Immature natural killer cell (primary cell): ENCODE results near the gene PTPRM. TPM values are rescaled to one million over a fixed set of nuclear protein-coding genes. Genes with fewer than 3 reads are reported as not detected.

ENCODE experiments used
- DNase-seq, 3 donors: peaks; one replicate each; pipeline ENCODE4 v3.0.0; 2022; ENCODE audit warnings: mixed read lengths in 1 of 3
- H3K27ac Mint-ChIP-seq, 6 donors: one replicate each; pipeline ENCODE4 v1.8.0; 2020; ENCODE audit warnings: mixed read lengths in 6 of 6, mild to moderate bottlenecking in 5 of 6, inconsistent platforms in 4 of 6, moderate library complexity in 3 of 6
- H3K27me3 Mint-ChIP-seq, 3 donors: one replicate each; pipeline ENCODE4 v1.8.0; 2020 to 2021; ENCODE audit warnings: low read depth in 3 of 3, mild to moderate bottlenecking in 3 of 3, mixed read lengths in 3 of 3, moderate library complexity in 3 of 3, inconsistent platforms in 1 of 3
- H3K36me3 Mint-ChIP-seq, 3 donors: one replicate each; pipeline ENCODE4 v1.8.0; 2020; ENCODE audit warnings: mixed read lengths in 3 of 3, inconsistent platforms in 2 of 3, mild to moderate bottlenecking in 2 of 3
- H3K4me1 Mint-ChIP-seq, 2 donors: one replicate each; pipeline ENCODE4 v1.8.0; 2020; ENCODE audit warnings: inconsistent platforms in 2 of 2, mild to moderate bottlenecking in 2 of 2, mixed read lengths in 2 of 2, moderate library complexity in 1 of 2
- H3K4me3 Mint-ChIP-seq, 5 donors: one replicate each; pipeline ENCODE4 v1.8.0; 2020; ENCODE audit warnings: mild to moderate bottlenecking in 5 of 5, mixed read lengths in 5 of 5, inconsistent platforms in 3 of 5, moderate library complexity in 3 of 5
- H3K9me3 Mint-ChIP-seq, 6 donors: one replicate each; pipeline ENCODE4 v1.8.0; 2020; ENCODE audit warnings: mild to moderate bottlenecking in 6 of 6, mixed read lengths in 6 of 6, inconsistent platforms in 4 of 6, moderate library complexity in 3 of 6
- polyA plus RNA-seq, 3 donors: library from polyadenylated mRNA; unstranded; fragments of 300-500 nt; fragmentation: Illumina TruSeq; gene quantifications; one replicate each; pipeline ENCODE4 v1.2.3, GENCODE V29; 2021

The PTPRM gene
- polyA plus RNA-seq, 3 donors from 2014 or later, result 1.3 to 9.7 (median 3.2) TPM

- peaks cover 0 to 3% (median 0%) of the 10 kb centered on the region in 3 donors for H3K27me3 Mint-ChIP-seq
- DNase-seq, result no peak
- H3K9me3 Mint-ChIP-seq, result peaks cover 0 to 1% (median 0%) of the 10 kb centered on the region in 6 donors
- H3K36me3 Mint-ChIP-seq, result no peaks in the 10 kb centered on the region
- no peaks in the 10 kb centered on the region for H3K4me1 Mint-ChIP-seq
- H3K27ac Mint-ChIP-seq, result no peak overlapping the region
- no peak overlapping the region for H3K4me3 Mint-ChIP-seq
Measured at GRCh38 chr18:7766346-7766745, 199.2 kb downstream of the PTPRM start.

DNA sequence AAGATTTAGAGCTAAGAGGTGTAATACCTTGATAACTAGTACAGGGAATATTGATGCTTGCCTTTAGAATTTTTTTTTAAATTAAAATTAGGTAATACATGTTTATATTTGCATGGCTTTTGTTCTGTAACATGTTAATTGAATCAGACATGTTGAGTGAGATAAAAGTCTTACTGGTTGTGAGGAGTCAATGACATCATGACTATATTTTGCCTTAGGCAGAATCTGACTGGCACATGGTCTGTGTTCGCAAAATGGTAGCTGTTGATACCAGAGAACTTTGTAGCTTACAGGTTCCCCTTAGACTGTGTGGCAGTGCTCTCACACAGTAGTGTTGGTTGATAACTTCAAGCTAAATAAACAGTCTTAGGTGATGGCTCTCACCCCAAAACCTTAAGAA, 199.7 kb downstream of the PTPRM start:
- H3K4me1 Mint-ChIP-seq, result no peaks in the 10 kb centered on the region
- H3K36me3 Mint-ChIP-seq, result no peaks in the 10 kb centered on the region
- H3K27ac Mint-ChIP-seq, result no peak overlapping the region
- peaks cover 0 to 2% (median 0%) of the 10 kb centered on the region in 3 donors for H3K27me3 Mint-ChIP-seq
- DNase-seq, result no peak
- H3K4me3 Mint-ChIP-seq, result no peak overlapping the region
- H3K9me3 Mint-ChIP-seq, result peaks cover 0 to 1% (median 0%) of the 10 kb centered on the region in 6 donors

- DNase-seq, result no peak
- Mint-ChIP-seq H3K4me1 (no peaks in the 10 kb centered on the region), H3K4me3 (no peak overlapping the region), H3K9me3 (no peaks in the 10 kb centered on the region), H3K27ac (no peak overlapping the region), H3K27me3 (no peaks in the 10 kb centered on the region), H3K36me3 (no peaks in the 10 kb centered on the region)
Measured at GRCh38 chr18:7770908-7771307, 203.8 kb downstream of the PTPRM start.

DNA sequence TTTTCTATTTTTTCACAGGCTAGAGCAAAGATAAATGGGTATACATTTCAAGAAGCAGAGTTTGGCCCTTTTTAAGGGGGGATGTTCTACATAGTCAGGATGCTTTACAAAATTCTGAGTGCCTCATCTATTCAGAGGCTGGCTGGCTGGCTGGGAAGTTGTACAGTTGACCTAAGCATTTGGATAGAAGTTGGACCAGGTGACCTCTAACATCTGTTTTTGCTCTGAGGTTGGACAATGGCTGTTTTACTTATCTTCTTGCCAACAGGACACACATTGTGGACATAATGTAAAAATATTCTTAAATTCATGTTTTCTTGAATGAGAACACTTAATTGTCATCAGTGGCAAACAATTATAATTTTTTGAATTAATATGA, 205.4 kb downstream of the PTPRM start:
- Mint-ChIP-seq H3K27me3 (no peaks in the 10 kb centered on the region), H3K9me3 (no peaks in the 10 kb centered on the region), H3K27ac (no peak overlapping the region), H3K36me3 (no peaks in the 10 kb centered on the region), H3K4me1 (no peaks in the 10 kb centered on the region), H3K4me3 (no peak overlapping the region)
- DNase-seq, result no peak

DNA sequence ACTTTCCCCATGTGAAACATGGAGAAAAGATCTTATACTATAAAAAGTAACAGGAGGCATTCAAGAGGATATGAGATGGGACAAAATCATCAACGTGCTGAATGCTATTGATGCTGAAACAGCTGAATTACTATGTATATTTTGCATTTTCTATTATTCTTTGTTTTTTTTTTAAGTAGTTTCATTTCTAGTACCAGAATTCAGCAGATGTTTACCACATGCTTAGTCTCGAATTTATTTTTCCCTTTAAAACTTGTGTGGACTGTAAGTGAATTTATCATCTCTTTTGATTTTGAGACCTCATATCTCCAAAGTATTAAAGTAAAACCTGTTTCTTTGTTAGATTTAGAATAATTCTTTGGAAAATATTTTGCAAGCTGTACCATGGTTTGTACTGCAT, 205.8 kb downstream of the PTPRM start:
- no peaks in the 10 kb centered on the region for H3K9me3 Mint-ChIP-seq
- H3K27me3 Mint-ChIP-seq, result no peaks in the 10 kb centered on the region
- H3K4me1 Mint-ChIP-seq, result no peaks in the 10 kb centered on the region
- DNase-seq, result no peak
- H3K27ac Mint-ChIP-seq, result no peak overlapping the region
- H3K4me3 Mint-ChIP-seq, result no peak overlapping the region
- no peaks in the 10 kb centered on the region for H3K36me3 Mint-ChIP-seq

DNA sequence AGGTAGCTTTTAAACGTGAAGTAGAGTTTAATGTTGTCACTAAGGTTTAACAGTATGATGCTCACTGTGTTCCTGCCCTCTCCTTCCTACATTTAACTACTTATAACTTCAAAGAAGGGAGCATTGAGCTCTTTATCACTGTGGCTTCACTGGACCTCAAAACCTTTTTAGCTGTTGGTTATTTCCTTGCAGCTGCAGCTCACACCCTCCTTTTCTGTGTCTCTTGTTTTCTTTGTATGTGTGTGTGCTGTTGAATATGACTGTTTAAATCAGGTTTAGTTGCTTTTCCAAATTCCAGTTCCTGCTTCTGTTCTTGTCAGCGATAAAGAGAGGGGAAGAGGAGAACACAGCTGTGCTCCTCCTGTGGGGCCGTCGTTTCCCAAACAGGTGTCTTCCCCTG, 208.0 kb downstream of the PTPRM start:
- H3K4me3 Mint-ChIP-seq, result no peak overlapping the region
- no peak for DNase-seq
- H3K36me3 Mint-ChIP-seq, result no peaks in the 10 kb centered on the region
- H3K27ac Mint-ChIP-seq, result no peak overlapping the region
- H3K27me3 Mint-ChIP-seq, result peaks cover 0 to 2% (median 0%) of the 10 kb centered on the region in 3 donors
- no peaks in the 10 kb centered on the region for H3K9me3 Mint-ChIP-seq
- H3K4me1 Mint-ChIP-seq, result no peaks in the 10 kb centered on the region

DNA sequence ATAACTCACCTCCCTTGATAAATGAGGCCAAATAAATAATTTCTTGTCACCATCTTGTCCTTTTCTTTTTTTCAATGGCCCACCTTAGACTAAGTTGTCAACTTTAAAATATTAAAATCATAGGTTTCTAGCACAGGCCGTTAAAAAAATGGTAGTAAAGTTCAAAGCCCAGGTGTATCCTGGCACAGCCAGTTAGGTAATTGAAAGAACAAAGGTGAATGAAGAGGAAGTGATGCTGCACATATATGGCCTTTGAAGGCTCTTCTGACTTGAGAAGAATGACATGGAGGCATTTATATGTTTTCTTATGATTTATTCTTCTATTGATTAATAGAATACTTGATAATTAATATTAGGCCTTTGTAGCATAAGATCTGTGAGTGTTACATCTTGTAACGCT, 208.7 kb downstream of the PTPRM start:
- Mint-ChIP-seq H3K27me3 (peaks cover 0 to 2% (median 0%) of the 10 kb centered on the region in 3 donors), H3K36me3 (no peaks in the 10 kb centered on the region), H3K4me3 (no peak overlapping the region), H3K4me1 (no peaks in the 10 kb centered on the region), H3K27ac (no peak overlapping the region), H3K9me3 (peaks cover 0 to 2% (median 0%) of the 10 kb centered on the region in 6 donors)
- no peak for DNase-seq

DNA sequence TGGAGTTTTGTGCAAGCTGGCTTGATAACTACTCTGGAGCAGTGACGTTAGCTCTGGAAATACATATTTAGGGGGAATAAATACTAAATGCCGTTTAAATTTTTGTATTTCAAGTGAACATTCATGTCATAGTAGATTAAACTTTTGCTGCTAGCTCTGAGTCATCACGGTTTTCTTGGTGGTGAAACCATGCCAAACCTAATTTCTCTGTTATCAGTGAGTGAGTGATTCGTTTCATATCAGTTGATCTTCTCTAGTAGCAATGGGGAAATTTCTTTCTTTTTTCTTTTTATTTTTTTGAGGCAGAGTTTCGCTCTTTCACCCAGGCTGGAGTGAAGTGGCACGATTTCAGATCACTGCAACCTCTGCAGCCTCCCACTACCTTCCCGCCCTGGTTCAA, 211.1 kb downstream of the PTPRM start:
- no peak for DNase-seq
- H3K4me3 Mint-ChIP-seq, result no peak overlapping the region
- no peaks in the 10 kb centered on the region for H3K4me1 Mint-ChIP-seq
- peaks cover 0 to 2% (median 2%) of the 10 kb centered on the region in 3 donors for H3K27me3 Mint-ChIP-seq
- H3K9me3 Mint-ChIP-seq, result peaks cover 0 to 2% (median 0%) of the 10 kb centered on the region in 6 donors
- no peaks in the 10 kb centered on the region for H3K36me3 Mint-ChIP-seq
- H3K27ac Mint-ChIP-seq, result no peak overlapping the region

DNA sequence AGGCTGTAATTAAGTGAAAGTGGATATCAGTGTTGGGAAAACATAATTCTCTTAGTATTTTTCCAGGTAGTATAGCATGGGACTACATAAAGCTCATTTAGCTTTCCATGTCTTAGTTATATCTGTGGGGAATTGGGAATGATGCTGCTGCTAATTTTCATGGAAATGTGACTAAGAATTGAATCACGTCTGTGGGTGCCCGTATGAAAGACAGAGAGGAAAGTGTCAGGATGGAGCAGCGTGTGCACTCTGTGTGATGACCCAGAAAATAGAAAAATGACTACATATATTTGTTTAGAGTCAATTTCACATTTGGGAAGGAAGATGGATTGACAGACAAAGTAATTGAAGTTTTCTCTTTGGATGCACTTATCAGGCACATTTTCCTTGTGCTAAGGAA, 212.1 kb downstream of the PTPRM start:
- peaks cover 0 to 2% (median 0%) of the 10 kb centered on the region in 6 donors for H3K9me3 Mint-ChIP-seq
- no peaks in the 10 kb centered on the region for H3K36me3 Mint-ChIP-seq
- H3K4me3 Mint-ChIP-seq, result no peak overlapping the region
- no peak overlapping the region for H3K27ac Mint-ChIP-seq
- peaks cover 0 to 2% (median 2%) of the 10 kb centered on the region in 3 donors for H3K27me3 Mint-ChIP-seq
- H3K4me1 Mint-ChIP-seq, result no peaks in the 10 kb centered on the region
- no peak for DNase-seq

DNA sequence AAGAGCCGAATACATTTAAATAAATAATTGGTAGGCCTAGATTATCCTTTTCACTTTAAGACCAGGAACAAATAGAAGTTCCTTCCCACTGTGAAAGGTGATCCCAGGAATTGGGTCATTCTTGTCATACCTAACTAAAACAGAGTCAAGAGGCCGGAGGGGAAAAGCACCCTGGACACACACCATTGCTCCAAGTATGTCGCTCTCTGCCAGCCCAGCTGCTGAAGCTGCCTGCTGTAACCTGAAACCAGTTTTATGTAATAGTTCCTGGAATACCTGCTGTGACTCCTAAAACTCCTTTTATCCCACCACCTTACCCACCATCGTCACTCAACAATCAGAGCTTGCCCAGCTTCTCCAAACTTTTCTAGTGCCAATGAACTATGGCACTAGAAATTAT, 217.1 kb downstream of the PTPRM start:
- Mint-ChIP-seq H3K4me3 (no peak overlapping the region), H3K27me3 (peaks cover 0 to 2% (median under 1%) of the 10 kb centered on the region in 3 donors), H3K4me1 (no peaks in the 10 kb centered on the region), H3K36me3 (no peaks in the 10 kb centered on the region), H3K27ac (no peak overlapping the region), H3K9me3 (peaks cover 0 to 2% (median under 1%) of the 10 kb centered on the region in 6 donors)
- DNase-seq, result no peak

- Mint-ChIP-seq H3K27ac (no peak overlapping the region), H3K27me3 (peaks cover 0 to 2% (median 0%) of the 10 kb centered on the region in 3 donors), H3K36me3 (no peaks in the 10 kb centered on the region), H3K4me3 (no peak overlapping the region), H3K4me1 (no peaks in the 10 kb centered on the region), H3K9me3 (peaks cover 0 to 3% (median 0%) of the 10 kb centered on the region in 6 donors)
- no peak for DNase-seq
Measured at GRCh38 chr18:7786569-7786968, 219.5 kb downstream of the PTPRM start.

DNA sequence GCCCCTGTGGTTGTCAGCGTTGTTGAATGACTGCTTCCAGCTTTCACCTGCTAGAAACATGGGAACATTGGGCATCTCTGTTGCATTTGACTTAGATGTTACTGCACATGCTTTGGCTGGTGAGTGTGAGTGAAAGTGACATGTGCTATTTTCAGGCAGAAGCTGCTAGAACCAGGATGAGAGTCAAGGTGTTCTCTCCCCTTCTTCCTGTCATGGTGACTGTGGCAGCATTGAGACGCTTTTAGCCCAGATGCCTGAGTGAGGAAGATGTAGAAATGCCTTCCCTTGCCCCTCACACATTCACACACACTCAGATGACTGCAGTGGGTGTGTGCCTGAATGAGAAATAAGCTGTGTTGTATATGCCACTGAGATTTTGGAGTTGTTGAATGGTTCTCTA, 220.2 kb downstream of the PTPRM start:
- Mint-ChIP-seq H3K9me3 (peaks cover 0 to 3% (median 0%) of the 10 kb centered on the region in 6 donors), H3K36me3 (no peaks in the 10 kb centered on the region), H3K4me3 (no peak overlapping the region), H3K27me3 (peaks cover 0 to 2% (median 0%) of the 10 kb centered on the region in 3 donors), H3K27ac (no peak overlapping the region), H3K4me1 (no peaks in the 10 kb centered on the region)
- DNase-seq, result no peak

DNA sequence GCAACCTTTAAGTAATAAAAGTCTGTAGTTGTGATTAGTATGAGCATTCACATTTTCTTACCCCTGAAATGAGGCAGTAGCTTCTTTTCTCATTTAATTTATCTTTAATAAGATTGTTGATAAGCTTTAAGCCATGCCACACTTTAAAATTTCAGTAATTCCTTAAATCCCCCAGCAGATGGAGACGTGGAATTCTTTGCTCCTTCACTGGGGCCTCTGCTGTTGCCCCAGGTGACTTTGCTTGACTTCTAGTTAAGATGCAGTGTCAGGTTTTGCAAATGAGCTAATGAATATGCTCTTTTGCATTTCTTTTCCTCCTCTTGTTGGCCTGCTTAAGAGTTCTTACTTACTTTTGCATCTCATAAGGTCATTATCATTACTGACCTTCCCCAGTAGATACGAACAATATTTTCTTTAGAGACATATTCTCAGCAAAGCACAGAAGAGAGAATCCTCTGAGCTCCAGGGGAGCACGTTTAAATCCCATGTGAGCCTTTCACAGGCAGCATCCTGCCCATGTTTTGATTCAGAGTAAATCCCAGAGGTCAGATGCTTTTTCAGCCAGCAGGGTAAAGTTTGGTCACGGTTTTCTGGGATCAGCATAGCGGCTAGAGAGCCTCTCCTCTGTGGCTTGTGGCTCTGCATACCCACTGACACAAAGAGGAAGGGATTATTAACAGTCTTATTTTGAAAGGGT, 222.9 kb downstream of the PTPRM start:
- Mint-ChIP-seq H3K4me3 (no peak overlapping the region), H3K27me3 (no peaks in the 10 kb centered on the region), H3K4me1 (no peaks in the 10 kb centered on the region), H3K27ac (no peak overlapping the region), H3K9me3 (peaks cover 0 to 3% (median 0%) of the 10 kb centered on the region in 6 donors), H3K36me3 (no peaks in the 10 kb centered on the region)
- DNase-seq, result no peak

- peaks cover 0 to 4% (median 0%) of the 10 kb centered on the region in 6 donors for H3K9me3 Mint-ChIP-seq
- H3K36me3 Mint-ChIP-seq, result no peaks in the 10 kb centered on the region
- H3K27me3 Mint-ChIP-seq, result no peaks in the 10 kb centered on the region
- no peak for DNase-seq
- no peak overlapping the region for H3K27ac Mint-ChIP-seq
- no peak overlapping the region for H3K4me3 Mint-ChIP-seq
- no peaks in the 10 kb centered on the region for H3K4me1 Mint-ChIP-seq
Measured at GRCh38 chr18:7793100-7793499, 226.0 kb downstream of the PTPRM start.

DNA sequence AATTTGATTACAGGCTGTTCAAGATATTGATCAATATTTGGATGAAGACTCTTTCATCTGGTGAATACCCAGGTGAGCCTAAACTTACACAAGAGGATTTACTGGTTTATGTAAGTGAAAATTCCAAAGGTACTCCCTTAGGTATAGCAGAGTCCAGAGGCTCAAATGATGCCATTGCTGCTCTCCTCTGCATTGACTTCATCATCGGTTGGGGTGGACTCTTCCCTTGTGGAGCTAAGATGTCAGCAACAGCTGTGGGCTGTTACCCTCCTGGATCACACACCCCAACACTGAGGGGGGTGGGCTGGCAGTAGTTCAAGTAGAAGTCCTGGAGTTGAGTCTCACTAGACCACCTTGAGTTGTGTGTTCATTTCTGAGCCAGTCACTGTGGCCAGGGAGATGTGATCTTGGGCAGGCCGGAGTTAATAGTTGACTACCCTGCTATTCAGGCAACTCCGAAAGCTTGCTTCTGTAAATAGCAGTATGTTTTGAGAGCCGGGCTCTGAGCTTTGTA, 236.9 kb downstream of the PTPRM start:
- no peak for DNase-seq
- Mint-ChIP-seq H3K4me1 (no peaks in the 10 kb centered on the region), H3K9me3 (peaks cover 0 to 4% (median 0%) of the 10 kb centered on the region in 6 donors), H3K27ac (no peak overlapping the region), H3K27me3 (peaks cover 0 to 2% (median 2%) of the 10 kb centered on the region in 3 donors), H3K36me3 (no peaks in the 10 kb centered on the region), H3K4me3 (no peak overlapping the region)
